Measurements from ENCODE around the gene MCF2L2. TPM values are rescaled to one million over a fixed set of nuclear protein-coding genes. Genes with fewer than 3 reads are reported as not detected.

The MCF2L2 gene
- total and polyA plus RNA-seq, 2 experiments from 2014 or later, result 6.7 to 14.6 TPM

- no peak for ATAC-seq
- Mint-ChIP-seq H3K4me1 (no peaks in the 10 kb centered on the region), H3K9me3 (no peaks in the 10 kb centered on the region)
These were observed 67.3 kb downstream of the MCF2L2 start for GRCh38 chr3:183360971-183361624.

GRCh38 chr3:183359036-183359435, 69.4 kb downstream of the MCF2L2 start:
- Histone ChIP-seq H3K4me2 (no peak overlapping the region), H3K27ac (ENCODE audit: low read depth) (no peak overlapping the region), H3K9me2 (ENCODE audit: insufficient read depth) (no peaks in the 10 kb centered on the region), H3K36me3 (ENCODE audit: insufficient read depth) (peaks cover 5% of the 10 kb centered on the region; the same call in 1 of the 2 replicates), H2AFZ (no peak overlapping the region), H3K4me1 (ENCODE audit: insufficient read depth) (no peaks in the 10 kb centered on the region), H3K27me3 (ENCODE audit: insufficient read depth) (no peaks in the 10 kb centered on the region), H3K4me3 (no peak overlapping the region), H3K79me2 (replicated peaks; ENCODE audit: insufficient read depth) (no peaks in the 10 kb centered on the region), H4K20me1 (replicated peaks; ENCODE audit: insufficient read depth) (no peaks in the 10 kb centered on the region), H3F3A (replicated peaks; ENCODE audit: low read depth) (no peaks in the 10 kb centered on the region)
- H3K27me3 Mint-ChIP-seq (ENCODE audit: insufficient read depth, low read depth, poor library complexity), result no peaks in the 10 kb centered on the region
- no peaks in the 10 kb centered on the region for H3K9me3 Mint-ChIP-seq
- H3K36me3 Mint-ChIP-seq (ENCODE audit: low read depth), result no peaks in the 10 kb centered on the region
- ATAC-seq, result no peak
- no peak overlapping the region for H3K27ac Mint-ChIP-seq
- H3K4me3 Mint-ChIP-seq, result no peak overlapping the region
- no peak for DNase-seq (ENCODE audit: low spot score)
- no peaks in the 10 kb centered on the region; the same call in 2 of the 3 replicates for H3K4me1 Mint-ChIP-seq
- TF ChIP-seq POLR2AphosphoS5 (IDR thresholded peaks at IDR 0.05; ENCODE audit: low read depth), result no peak
- no peak for TF ChIP-seq EZH2phosphoT487 (IDR thresholded peaks at IDR 0.05; ENCODE audit: unreplicated experiment)
- TF ChIP-seq ZNF331 (CRISPR knock-in tag; IDR thresholded peaks at IDR 0.05; ENCODE audit: low read depth), result no peak
- no peak for TF ChIP-seq STAT1 (IDR thresholded peaks at IDR 0.05; ENCODE audit: unreplicated experiment)
- TF ChIP-seq, protein P1, sequence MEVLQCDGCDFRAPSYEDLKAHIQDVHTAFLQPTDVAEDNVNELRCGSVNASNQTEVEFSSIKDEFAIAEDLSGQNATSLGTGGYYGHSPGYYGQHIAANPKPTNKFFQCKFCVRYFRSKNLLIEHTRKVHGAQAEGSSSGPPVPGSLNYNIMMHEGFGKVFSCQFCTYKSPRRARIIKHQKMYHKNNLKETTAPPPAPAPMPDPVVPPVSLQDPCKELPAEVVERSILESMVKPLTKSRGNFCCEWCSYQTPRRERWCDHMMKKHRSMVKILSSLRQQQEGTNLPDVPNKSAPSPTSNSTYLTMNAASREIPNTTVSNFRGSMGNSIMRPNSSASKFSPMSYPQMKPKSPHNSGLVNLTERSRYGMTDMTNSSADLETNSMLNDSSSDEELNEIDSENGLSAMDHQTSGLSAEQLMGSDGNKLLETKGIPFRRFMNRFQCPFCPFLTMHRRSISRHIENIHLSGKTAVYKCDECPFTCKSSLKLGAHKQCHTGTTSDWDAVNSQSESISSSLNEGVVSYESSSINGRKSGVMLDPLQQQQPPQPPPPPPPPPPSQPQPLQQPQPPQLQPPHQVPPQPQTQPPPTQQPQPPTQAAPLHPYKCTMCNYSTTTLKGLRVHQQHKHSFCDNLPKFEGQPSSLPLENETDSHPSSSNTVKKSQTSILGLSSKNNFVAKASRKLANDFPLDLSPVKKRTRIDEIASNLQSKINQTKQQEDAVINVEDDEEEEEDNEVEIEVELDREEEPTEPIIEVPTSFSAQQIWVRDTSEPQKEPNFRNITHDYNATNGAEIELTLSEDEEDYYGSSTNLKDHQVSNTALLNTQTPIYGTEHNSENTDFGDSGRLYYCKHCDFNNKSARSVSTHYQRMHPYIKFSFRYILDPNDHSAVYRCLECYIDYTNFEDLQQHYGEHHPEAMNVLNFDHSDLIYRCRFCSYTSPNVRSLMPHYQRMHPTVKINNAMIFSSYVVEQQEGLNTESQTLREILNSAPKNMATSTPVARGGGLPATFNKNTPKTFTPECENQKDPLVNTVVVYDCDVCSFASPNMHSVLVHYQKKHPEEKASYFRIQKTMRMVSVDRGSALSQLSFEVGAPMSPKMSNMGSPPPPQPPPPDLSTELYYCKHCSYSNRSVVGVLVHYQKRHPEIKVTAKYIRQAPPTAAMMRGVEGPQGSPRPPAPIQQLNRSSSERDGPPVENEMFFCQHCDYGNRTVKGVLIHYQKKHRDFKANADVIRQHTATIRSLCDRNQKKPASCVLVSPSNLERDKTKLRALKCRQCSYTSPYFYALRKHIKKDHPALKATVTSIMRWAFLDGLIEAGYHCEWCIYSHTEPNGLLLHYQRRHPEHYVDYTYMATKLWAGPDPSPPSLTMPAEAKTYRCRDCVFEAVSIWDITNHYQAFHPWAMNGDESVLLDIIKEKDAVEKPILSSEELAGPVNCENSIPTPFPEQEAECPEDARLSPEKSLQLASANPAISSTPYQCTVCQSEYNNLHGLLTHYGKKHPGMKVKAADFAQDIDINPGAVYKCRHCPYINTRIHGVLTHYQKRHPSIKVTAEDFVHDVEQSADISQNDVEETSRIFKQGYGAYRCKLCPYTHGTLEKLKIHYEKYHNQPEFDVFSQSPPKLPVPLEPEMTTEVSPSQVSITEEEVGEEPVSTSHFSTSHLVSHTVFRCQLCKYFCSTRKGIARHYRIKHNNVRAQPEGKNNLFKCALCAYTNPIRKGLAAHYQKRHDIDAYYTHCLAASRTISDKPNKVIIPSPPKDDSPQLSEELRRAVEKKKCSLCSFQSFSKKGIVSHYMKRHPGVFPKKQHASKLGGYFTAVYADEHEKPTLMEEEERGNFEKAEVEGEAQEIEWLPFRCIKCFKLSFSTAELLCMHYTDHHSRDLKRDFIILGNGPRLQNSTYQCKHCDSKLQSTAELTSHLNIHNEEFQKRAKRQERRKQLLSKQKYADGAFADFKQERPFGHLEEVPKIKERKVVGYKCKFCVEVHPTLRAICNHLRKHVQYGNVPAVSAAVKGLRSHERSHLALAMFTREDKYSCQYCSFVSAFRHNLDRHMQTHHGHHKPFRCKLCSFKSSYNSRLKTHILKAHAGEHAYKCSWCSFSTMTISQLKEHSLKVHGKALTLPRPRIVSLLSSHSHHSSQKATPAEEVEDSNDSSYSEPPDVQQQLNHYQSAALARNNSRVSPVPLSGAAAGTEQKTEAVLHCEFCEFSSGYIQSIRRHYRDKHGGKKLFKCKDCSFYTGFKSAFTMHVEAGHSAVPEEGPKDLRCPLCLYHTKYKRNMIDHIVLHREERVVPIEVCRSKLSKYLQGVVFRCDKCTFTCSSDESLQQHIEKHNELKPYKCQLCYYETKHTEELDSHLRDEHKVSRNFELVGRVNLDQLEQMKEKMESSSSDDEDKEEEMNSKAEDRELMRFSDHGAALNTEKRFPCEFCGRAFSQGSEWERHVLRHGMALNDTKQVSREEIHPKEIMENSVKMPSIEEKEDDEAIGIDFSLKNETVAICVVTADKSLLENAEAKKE (CRISPR knock-in tag; IDR thresholded peaks at IDR 0.05), result no peak
- no peak for TF ChIP-seq NANOG (IDR thresholded peaks at IDR 0.05; ENCODE audit: borderline replicate concordance)
- TF ChIP-seq, protein P2, sequence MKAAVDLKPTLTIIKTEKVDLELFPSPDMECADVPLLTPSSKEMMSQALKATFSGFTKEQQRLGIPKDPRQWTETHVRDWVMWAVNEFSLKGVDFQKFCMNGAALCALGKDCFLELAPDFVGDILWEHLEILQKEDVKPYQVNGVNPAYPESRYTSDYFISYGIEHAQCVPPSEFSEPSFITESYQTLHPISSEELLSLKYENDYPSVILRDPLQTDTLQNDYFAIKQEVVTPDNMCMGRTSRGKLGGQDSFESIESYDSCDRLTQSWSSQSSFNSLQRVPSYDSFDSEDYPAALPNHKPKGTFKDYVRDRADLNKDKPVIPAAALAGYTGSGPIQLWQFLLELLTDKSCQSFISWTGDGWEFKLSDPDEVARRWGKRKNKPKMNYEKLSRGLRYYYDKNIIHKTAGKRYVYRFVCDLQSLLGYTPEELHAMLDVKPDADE (IDR thresholded peaks at IDR 0.05), result no peak
- no peak for TF ChIP-seq CREB1 (CRISPR knock-in tag; IDR thresholded peaks at IDR 0.05; ENCODE audit: low read depth)
- TF ChIP-seq ZNF114 (CRISPR knock-in tag; IDR thresholded peaks at IDR 0.05), result no peak

More at GRCh38 chr3:183360971-183361624, 67.3 kb downstream of the MCF2L2 start:
- peaks cover 5% of the 10 kb centered on the region; the same call in 1 of the 2 replicates for H3K36me3 ChIP-seq (ENCODE audit: insufficient read depth)
- Mint-ChIP-seq H3K27ac (no peak overlapping the region), H3K4me3 (no peak overlapping the region), H3K36me3 (ENCODE audit: low read depth) (no peaks in the 10 kb centered on the region), H3K27me3 (ENCODE audit: insufficient read depth, low read depth, poor library complexity) (no peaks in the 10 kb centered on the region)
- H3K4me2 ChIP-seq, result no peak overlapping the region
- TF ChIP-seq ZNF331 (CRISPR knock-in tag; IDR thresholded peaks at IDR 0.05; ENCODE audit: low read depth) (no peak), EZH2phosphoT487 (IDR thresholded peaks at IDR 0.05; ENCODE audit: unreplicated experiment) (no peak), NANOG (IDR thresholded peaks at IDR 0.05; ENCODE audit: borderline replicate concordance) (no peak), CREB1 (CRISPR knock-in tag; IDR thresholded peaks at IDR 0.05; ENCODE audit: low read depth) (no peak), ZNF114 (CRISPR knock-in tag; IDR thresholded peaks at IDR 0.05) (no peak), POLR2AphosphoS5 (IDR thresholded peaks at IDR 0.05; ENCODE audit: low read depth) (no peak), EZH2 (IDR thresholded peaks at IDR 0.05; ENCODE audit: low read depth, unreplicated experiment) (no peak)
- TF ChIP-seq, protein P2 (IDR thresholded peaks at IDR 0.05), result no peak
- no peaks in the 10 kb centered on the region for H3K9me2 ChIP-seq (ENCODE audit: insufficient read depth)
- no peak for DNase-seq (ENCODE audit: low spot score)
- no peak overlapping the region for H3K4me3 ChIP-seq
- H3K27ac ChIP-seq (ENCODE audit: low read depth), result no peak overlapping the region
- no peaks in the 10 kb centered on the region for H3K79me2 ChIP-seq (replicated peaks; ENCODE audit: insufficient read depth)
- H2AFZ ChIP-seq, result no peak overlapping the region
- no peaks in the 10 kb centered on the region for H3F3A ChIP-seq (replicated peaks; ENCODE audit: low read depth)
- H3K27me3 ChIP-seq (ENCODE audit: insufficient read depth), result no peaks in the 10 kb centered on the region
- no peaks in the 10 kb centered on the region for H4K20me1 ChIP-seq (replicated peaks; ENCODE audit: insufficient read depth)
- no peaks in the 10 kb centered on the region for H3K4me1 ChIP-seq (ENCODE audit: insufficient read depth)

Data from GM23338 (cell line).